SK-N-SH treated with all-trans-retinoic acid at 6 μM for 48 hours (cell line): ENCODE results near the gene SMOC2.

Experiments used
- PATZ1 ChIP-seq: fragments of 250-450 bp; sonication (Bioruptor Pico); IDR thresholded peaks from 2 replicates; pipeline ENCODE4 v1.8.0; 2020; ENCODE audit warnings: mild to moderate bottlenecking, moderate library complexity, borderline replicate concordance
- POU6F1 ChIP-seq: fragments of 250-450 bp; sonication (Bioruptor Pico); IDR thresholded peaks from 2 replicates; pipeline ENCODE4 v1.8.0; 2021; ENCODE audit warnings: low read depth, mild to moderate bottlenecking, moderate library complexity, borderline replicate concordance
- TCF4 ChIP-seq: fragments of 250-450 bp; sonication (Bioruptor Pico); IDR thresholded peaks from 2 replicates; pipeline ENCODE4 v1.8.0; 2021; ENCODE audit warnings: mild to moderate bottlenecking, moderate library complexity, borderline replicate concordance
- TOX ChIP-seq: fragments of 250-450 bp; sonication (Bioruptor Pico); IDR thresholded peaks from 2 replicates; pipeline ENCODE4 v1.8.0; 2021; ENCODE audit warnings: mild to moderate bottlenecking, moderate library complexity, borderline replicate concordance

GRCh38 chr6:168479421-168479820 lies 38.4 kb downstream of the SMOC2 start:
- TF ChIP-seq POU6F1 (CRISPR knock-in tag): no peak
- TF ChIP-seq TOX (CRISPR knock-in tag): no peak
- no peak for TF ChIP-seq PATZ1 (CRISPR knock-in tag)
- TF ChIP-seq TCF4: no peak
